CD14-positive monocyte (primary cell): ENCODE data around the gene GPS1. TPM values are rescaled to one million over a fixed set of nuclear protein-coding genes. Genes with fewer than 3 reads are reported as not detected.

Experiments used
- DNase-seq, 3 donors: peaks; one replicate each; pipeline ENCODE4 v3.0.0-alpha.2; 2011 to 2022
- H2AFZ ChIP-seq: 2 replicates; pipeline ENCODE4 v1.6.0; 2012; ENCODE audit warnings: mild to moderate bottlenecking, low read depth, low read length, inconsistent platforms; ENCODE audit not compliant: insufficient read depth, poor library complexity, severe bottlenecking
- H3K27ac ChIP-seq, 2 donors: 1 replicate in 1 of 2; 2 replicates in 1 of 2; pipeline ENCODE4 v1.5.1; 2012 to 2013; ENCODE audit warnings: low read length in 2 of 2, control low read depth in 1 of 2, inconsistent platforms in 1 of 2, low read depth in 1 of 2, mild to moderate bottlenecking in 1 of 2
- H3K27me3 ChIP-seq, 2 donors: one replicate each; pipeline versions ENCODE4 v1.6.0 to v1.6.1; 2011 to 2013; ENCODE audit warnings: low read length in 2 of 2; ENCODE audit not compliant: control insufficient read depth in 2 of 2, insufficient read depth in 2 of 2
- H3K36me3 ChIP-seq, 2 donors: replicated peaks in 1 of 2; 1 replicate in 1 of 2; 2 replicates in 1 of 2; pipeline versions ENCODE4 v1.5.1 to v1.6.1; 2012 to 2013; ENCODE audit warnings: low read length in 2 of 2, control low read depth in 1 of 2, inconsistent platforms in 1 of 2, mild to moderate bottlenecking in 1 of 2; ENCODE audit not compliant: insufficient read depth in 2 of 2, control insufficient read depth in 1 of 2
- H3K4me1 ChIP-seq, 2 donors: 1 replicate in 1 of 2; 2 replicates in 1 of 2; pipeline versions ENCODE4 v1.5.1 to v1.6.1; 2012 to 2013; ENCODE audit warnings: low read length in 2 of 2, control low read depth in 1 of 2, inconsistent platforms in 1 of 2, mild to moderate bottlenecking in 1 of 2, moderate library complexity in 1 of 2; ENCODE audit not compliant: insufficient read depth in 2 of 2, control insufficient read depth in 1 of 2
- H3K4me2 ChIP-seq: replicated peaks from 2 replicates; pipeline ENCODE3; 2012; ENCODE audit warnings: low read length, moderate library complexity, mild to moderate bottlenecking; ENCODE audit not compliant: poor library complexity, severe bottlenecking; ENCODE audit errors: extremely low read depth
- H3K4me3 ChIP-seq, 3 experiments: fragments of 200-600 bp in 1 of 3; sonication (generic) in 1 of 3; replicated peaks in 1 of 3; 1 replicate in 2 of 3; 2 replicates in 1 of 3; pipeline ENCODE4 v1.5.1; 2011 to 2013; ENCODE audit warnings: low read length in 3 of 3, mild to moderate bottlenecking in 3 of 3, control low read depth in 2 of 3, low read depth in 2 of 3, inconsistent platforms in 1 of 3, moderate library complexity in 1 of 3
- H3K79me2 ChIP-seq: 2 replicates; pipeline ENCODE4 v1.6.0; 2012; ENCODE audit warnings: mild to moderate bottlenecking, control low read depth, inconsistent platforms, low read length, moderate library complexity; ENCODE audit not compliant: insufficient read depth
- H3K9ac ChIP-seq: 2 replicates; pipeline ENCODE4 v1.6.0; 2017; ENCODE audit warnings: low read length, mild to moderate bottlenecking; ENCODE audit not compliant: insufficient read depth, poor library complexity, severe bottlenecking
- H3K9me3 ChIP-seq, 2 donors: replicated peaks in 1 of 2; 1 replicate in 1 of 2; 2 replicates in 1 of 2; pipeline versions ENCODE4 v1.5.1 to v1.6.1; 2012 to 2013; ENCODE audit warnings: low read length in 2 of 2, control low read depth in 1 of 2; ENCODE audit not compliant: control insufficient read depth in 1 of 2, insufficient read depth in 1 of 2
- H4K20me1 ChIP-seq: 2 replicates; pipeline ENCODE4 v1.6.0; 2012; ENCODE audit warnings: mild to moderate bottlenecking, low read length, control low read depth, moderate library complexity; ENCODE audit not compliant: insufficient read depth
- H3K27ac Mint-ChIP-seq, 7 donors: one replicate each; pipeline ENCODE4 v1.8.0; 2020; ENCODE audit warnings: mild to moderate bottlenecking in 7 of 7, mixed read lengths in 7 of 7, moderate library complexity in 6 of 7, inconsistent platforms in 2 of 7
- H3K27me3 Mint-ChIP-seq, 3 donors: one replicate each; pipeline ENCODE4 v1.8.0; 2021 to 2022; ENCODE audit warnings: low read depth in 3 of 3, mild to moderate bottlenecking in 3 of 3, mixed read lengths in 3 of 3, moderate library complexity in 3 of 3, inconsistent platforms in 1 of 3
- H3K36me3 Mint-ChIP-seq, 2 donors: one replicate each; pipeline ENCODE4 v1.8.0; 2020; ENCODE audit warnings: mixed read lengths in 2 of 2, inconsistent platforms in 1 of 2, mild to moderate bottlenecking in 1 of 2
- H3K4me1 Mint-ChIP-seq: one replicate; pipeline ENCODE4 v1.8.0; 2020; ENCODE audit warnings: mild to moderate bottlenecking, mixed read lengths
- H3K4me3 Mint-ChIP-seq, 2 donors: one replicate each; pipeline ENCODE4 v1.8.0; 2020; ENCODE audit warnings: mild to moderate bottlenecking in 2 of 2, mixed read lengths in 2 of 2, moderate library complexity in 1 of 2
- H3K9me3 Mint-ChIP-seq, 7 donors: one replicate each; pipeline ENCODE4 v1.8.0; 2020 to 2022; ENCODE audit warnings: mixed read lengths in 7 of 7, mild to moderate bottlenecking in 6 of 7, moderate library complexity in 6 of 7, inconsistent platforms in 2 of 7
- CTCF ChIP-seq: fragments of 200-600 bp; IDR thresholded peaks from one replicate; pipeline ENCODE4 v1.8.0; 2022; ENCODE audit warnings: antibody characterized with exemption, mild to moderate bottlenecking
- WGBS: methylation state at CpG from one replicate; pipeline ENCODE4 v1.1.5; 2013; ENCODE audit warnings: missing lambda C conversion rate; ENCODE audit not compliant: insufficient coverage; 5-methylcytosine and 5-hydroxymethylcytosine counted together
- intact Hi-C, 2 donors: fragments of 100-400 bp; cut with micrococcal nuclease; formaldehyde crosslinking; loops; one replicate each; pipeline versions ENCODE4 v1.15.0 to v1.15.1; 2023
- polyA plus RNA-seq, 3 donors: library from polyadenylated mRNA; depleted of rRNA in 1 of 3; unstranded in 2 of 3; stranded (reverse) in 1 of 3; fragments of 300-500 nt in 2 of 3; fragments of >200 nt in 1 of 3; fragmentation: Illumina TruSeq in 2 of 3; gene quantifications; 1 replicate in 2 of 3; 2 replicates in 1 of 3; pipeline ENCODE4 v1.2.3, GENCODE V29; 2012 to 2021

Gene GPS1
- polyA plus RNA-seq, 3 donors = 101 to 130 (median 110) TPM

- Histone ChIP-seq H3K4me3 (no peak overlapping the region), H3K9ac (no peak overlapping the region), H3K36me3 (peaks cover 64 to 65% of the 10 kb centered on the region in 2 donors), H3K27me3 (no peaks in the 10 kb centered on the region), H3K79me2 (peaks cover 6% of the 10 kb centered on the region), H3K4me2 (no peak overlapping the region), H3K4me1 (peaks cover 9 to 15% of the 10 kb centered on the region in 2 donors), H2AFZ (no peak overlapping the region), H3K9me3 (no peaks in the 10 kb centered on the region), H4K20me1 (no peaks in the 10 kb centered on the region), H3K27ac (no peak overlapping the region)
- peaks cover 5% of the 10 kb centered on the region for H3K4me1 Mint-ChIP-seq
- WGBS = 99% methylated on average over 13 of the region's 20 CpGs
- no peaks in the 10 kb centered on the region for H3K9me3 Mint-ChIP-seq
- no peaks in the 10 kb centered on the region for H3K27me3 Mint-ChIP-seq
- DNase-seq = no peak
- H3K36me3 Mint-ChIP-seq = peaks cover 16 to 42% of the 10 kb centered on the region in 2 donors
- intact Hi-C loops = loop anchor here in 1 of 2 donors (10.0 kb wide), 1 partner anchor 58 kb away; the partner anchor contains the start of genes DCXR and RAC3
- TF ChIP-seq CTCF = no peak
- no peak overlapping the region for H3K4me3 Mint-ChIP-seq
- H3K27ac Mint-ChIP-seq = no peak overlapping the region
Measured at GRCh38 chr17:82092628-82092994, 40.9 kb downstream of the GPS1 start.

GRCh38 chr17:82092995-82093751 is 41.5 kb downstream of the GPS1 start:
- intact Hi-C loops = loop anchor here in 1 of 2 donors (10.0 kb wide), 1 partner anchor 58 kb away; the partner anchor contains the start of genes DCXR and RAC3

More at GRCh38 chr17:82092995-82093751, 41.5 kb downstream of the GPS1 start:
- no peak for TF ChIP-seq CTCF
- Mint-ChIP-seq H3K27me3 (no peaks in the 10 kb centered on the region), H3K4me1 (peaks cover 5% of the 10 kb centered on the region), H3K9me3 (no peaks in the 10 kb centered on the region), H3K36me3 (peaks cover 12 to 37% of the 10 kb centered on the region in 2 donors), H3K4me3 (no peak overlapping the region), H3K27ac (no peak overlapping the region)
- Histone ChIP-seq H3K27me3 (no peaks in the 10 kb centered on the region), H2AFZ (no peak overlapping the region), H3K27ac (no peak overlapping the region), H3K9me3 (no peaks in the 10 kb centered on the region), H3K4me2 (no peak overlapping the region), H3K36me3 (peaks cover 58 to 59% of the 10 kb centered on the region in 2 donors), H3K79me2 (peaks cover 6% of the 10 kb centered on the region), H3K4me3 (no peak overlapping the region), H3K4me1 (peaks cover 9 to 19% of the 10 kb centered on the region in 2 donors), H4K20me1 (no peaks in the 10 kb centered on the region), H3K9ac (no peak overlapping the region)
- no peak for DNase-seq
- WGBS = 97% methylated on average over 27 of the region's 40 CpGs
